Fibroblast of skin of left quadriceps (primary cell): Measurements from ENCODE around the gene FAM241B.

Experiments
- DNase-seq, 2 experiments: peaks; one replicate each; pipeline ENCODE4 v3.0.0-alpha.2; 2013; ENCODE audit warnings: low read depth in 2 of 2

FAM241B gene

GRCh38 chr10:69649786-69650550 lies 19.9 kb downstream of the FAM241B start:
- no peak for DNase-seq

DNA sequence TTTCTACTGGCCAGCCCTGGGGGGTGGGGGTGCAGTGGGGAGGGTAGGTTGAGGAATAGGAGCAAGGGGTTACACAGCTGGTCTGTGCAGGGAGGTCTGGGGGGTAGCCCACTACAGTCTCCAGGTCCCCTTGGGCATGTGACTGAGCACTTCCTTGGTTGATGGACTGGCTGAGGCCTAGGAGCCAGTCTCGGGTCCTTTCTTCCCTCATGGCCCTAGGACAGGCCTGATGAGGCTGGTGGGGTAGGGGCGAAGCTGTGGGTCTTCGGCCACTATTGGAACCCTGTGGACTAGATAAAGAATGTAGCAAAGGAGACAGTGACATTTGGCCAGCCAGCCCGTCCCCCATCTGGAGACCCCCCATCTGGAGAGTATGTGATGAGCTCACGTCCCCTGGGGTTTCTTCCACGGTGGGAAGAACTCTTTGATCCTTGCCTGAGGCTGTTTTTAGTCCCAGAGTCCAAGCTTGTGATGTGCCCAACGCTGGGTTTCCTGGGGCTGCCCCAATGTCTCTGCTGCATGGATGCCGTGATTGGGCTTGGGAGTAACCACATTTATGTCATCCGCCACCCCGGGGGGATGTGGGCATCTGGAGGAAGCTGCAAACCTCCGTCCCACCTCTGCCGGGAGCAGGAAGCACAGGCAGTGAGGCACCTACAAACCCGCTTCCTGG lies 20.7 kb downstream of the FAM241B start:
- no peak for DNase-seq

- DNase-seq: no peak
Measured at GRCh38 chr10:69651362-69651761, 21.3 kb downstream of the FAM241B start.

- no peak for DNase-seq
Measured at GRCh38 chr10:69652111-69652856, 22.2 kb downstream of the FAM241B start.

DNA sequence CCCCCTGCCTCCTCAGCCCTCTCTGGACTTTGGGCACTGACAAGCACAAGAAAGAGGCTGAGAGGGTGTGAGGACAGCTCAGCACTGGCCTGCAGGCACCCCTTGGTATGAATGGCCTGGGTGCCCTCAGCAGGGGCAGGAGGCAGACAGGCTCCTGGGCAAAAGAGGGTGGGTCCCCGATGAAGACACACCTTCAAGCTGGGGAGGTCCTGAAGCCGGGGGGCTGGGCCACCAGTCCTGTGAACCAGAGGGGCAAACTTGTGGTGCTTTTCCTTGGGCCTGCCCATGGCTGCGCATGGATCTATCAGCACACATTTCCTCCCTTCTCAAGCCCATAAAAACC lies 22.8 kb downstream of the FAM241B start:
- DNase-seq: no peak

DNA sequence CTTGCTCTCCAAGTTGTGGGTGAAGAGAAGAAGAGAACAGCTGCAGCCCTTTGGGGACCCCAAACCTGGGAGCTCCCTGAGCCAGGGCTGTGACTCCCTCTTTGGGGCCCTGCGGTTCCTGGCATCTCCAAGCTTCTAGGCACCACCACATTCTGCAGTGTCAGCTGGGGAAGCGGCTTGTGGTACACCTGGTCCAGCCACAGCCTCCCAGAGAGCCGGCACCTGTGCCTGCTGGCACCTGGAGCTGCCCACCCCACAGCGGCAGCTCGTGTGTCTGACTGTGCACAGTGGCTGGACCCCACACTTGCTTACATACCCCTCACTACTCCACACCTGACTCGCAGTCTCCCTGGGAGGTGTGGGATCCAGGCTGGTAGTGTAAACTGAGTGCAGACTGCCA lies 23.5 kb downstream of the FAM241B start:
- no peak for DNase-seq

- no peak for DNase-seq
Measured at GRCh38 chr10:69655124-69655867, 25.2 kb downstream of the FAM241B start.

GRCh38 chr10:69655868-69656555 lies 26.0 kb downstream of the FAM241B start:
- DNase-seq: no peak

DNA sequence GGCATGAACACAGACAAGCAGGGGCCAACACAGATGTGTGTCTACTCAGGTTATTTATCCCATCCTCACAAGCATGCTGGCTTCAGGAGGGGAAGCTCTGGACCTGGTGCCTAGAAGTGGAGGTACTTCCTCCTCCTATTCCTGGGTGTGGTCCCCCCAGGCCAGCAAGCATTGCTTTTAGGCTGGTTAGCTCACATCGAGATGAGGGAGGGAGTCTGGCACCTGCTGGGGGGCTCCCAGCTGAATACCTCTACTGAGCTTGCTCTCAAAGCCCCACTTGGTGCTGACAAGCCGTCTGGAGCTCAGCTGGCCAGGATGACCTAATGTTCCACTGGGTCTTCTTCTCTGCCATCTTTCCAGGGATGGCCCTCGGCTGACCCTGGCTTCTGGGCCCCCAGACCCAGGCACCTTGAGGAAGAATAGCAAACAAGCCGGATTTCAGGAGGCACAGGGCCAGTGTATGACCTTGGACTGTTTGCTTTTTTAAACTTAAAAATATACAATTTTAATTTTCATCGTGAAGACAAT lies 26.8 kb downstream of the FAM241B start:
- no peak for DNase-seq

- DNase-seq: no peak
Measured at GRCh38 chr10:69657430-69657829, 27.4 kb downstream of the FAM241B start.

DNA sequence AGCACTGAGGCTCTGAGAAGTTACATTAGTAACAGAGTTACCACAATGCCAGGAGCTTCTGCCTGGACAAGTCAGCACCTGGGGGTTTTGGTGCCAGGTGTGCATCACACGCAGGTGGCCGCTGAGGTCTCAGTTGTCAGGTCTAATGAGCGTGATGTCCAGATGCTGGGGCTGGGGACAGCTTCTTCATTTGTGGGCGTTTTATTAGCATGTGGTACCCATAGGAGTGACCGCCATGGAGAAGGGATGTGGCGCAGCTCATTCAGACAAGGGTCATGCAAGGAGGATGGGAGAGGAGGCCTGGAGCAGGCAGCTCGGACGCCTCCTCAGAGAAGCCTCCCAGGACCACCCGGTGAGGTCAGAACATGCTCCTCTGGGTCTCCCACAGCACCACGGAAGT lies 27.8 kb downstream of the FAM241B start:
- no peak for DNase-seq

DNA sequence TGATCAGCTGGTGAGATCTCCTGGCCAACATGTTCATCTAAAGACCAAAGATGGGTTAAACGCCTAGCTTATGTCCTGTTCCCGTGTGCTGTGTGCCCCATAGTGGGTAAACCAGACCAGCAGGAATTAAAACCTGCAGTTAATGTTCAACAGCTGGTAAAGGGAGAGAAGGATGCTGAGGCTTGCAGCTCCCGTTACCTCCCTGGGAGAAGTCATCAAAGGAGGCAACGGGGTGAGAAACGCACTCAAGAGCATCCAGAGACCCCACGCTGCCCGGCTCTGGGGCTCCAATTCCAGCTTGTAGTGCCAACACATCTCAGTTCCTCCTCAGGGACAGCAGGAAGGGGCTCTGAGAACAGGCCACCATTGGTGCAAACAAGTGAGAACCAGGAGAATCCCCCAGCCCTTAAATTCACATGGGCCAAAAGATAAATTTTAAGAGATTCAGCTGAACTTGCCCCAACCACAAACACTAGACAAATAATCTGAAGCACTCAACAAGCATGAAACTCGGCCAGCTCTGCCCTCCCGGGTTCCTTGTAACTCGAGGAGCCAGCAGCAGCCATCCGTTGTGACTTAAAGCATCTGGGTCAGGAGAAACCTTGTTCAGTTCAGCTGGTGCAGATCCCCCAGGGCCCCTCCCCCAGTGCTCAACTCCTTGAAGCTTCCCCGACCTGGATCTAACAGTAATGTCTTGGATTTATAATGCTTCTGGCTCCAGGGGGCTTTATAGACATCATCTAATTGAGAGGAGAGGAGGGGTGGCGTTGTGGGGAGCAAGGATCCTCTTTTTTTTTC lies 29.4 kb downstream of the FAM241B start:
- no peak for DNase-seq

DNA sequence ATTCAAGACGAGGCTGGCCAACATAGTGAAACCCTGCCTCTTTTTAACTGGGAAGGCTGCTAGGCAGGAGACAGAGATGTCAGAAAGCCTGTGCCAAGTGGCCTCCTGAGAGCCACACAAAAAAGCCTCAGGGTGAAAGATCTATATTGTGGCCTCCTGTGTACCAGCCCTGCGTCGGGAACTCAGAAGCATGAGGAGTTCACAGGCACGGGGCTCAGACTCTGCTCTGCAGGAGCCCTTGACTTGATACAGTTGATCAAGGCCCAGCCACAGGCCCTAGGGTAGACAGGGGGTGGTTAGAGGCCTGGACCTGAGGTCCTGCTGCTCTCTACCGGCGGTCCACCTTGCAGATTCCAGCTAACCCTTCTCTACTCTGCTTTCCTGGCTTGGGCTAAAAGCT lies 30.2 kb downstream of the FAM241B start:
- DNase-seq: no peak

DNA sequence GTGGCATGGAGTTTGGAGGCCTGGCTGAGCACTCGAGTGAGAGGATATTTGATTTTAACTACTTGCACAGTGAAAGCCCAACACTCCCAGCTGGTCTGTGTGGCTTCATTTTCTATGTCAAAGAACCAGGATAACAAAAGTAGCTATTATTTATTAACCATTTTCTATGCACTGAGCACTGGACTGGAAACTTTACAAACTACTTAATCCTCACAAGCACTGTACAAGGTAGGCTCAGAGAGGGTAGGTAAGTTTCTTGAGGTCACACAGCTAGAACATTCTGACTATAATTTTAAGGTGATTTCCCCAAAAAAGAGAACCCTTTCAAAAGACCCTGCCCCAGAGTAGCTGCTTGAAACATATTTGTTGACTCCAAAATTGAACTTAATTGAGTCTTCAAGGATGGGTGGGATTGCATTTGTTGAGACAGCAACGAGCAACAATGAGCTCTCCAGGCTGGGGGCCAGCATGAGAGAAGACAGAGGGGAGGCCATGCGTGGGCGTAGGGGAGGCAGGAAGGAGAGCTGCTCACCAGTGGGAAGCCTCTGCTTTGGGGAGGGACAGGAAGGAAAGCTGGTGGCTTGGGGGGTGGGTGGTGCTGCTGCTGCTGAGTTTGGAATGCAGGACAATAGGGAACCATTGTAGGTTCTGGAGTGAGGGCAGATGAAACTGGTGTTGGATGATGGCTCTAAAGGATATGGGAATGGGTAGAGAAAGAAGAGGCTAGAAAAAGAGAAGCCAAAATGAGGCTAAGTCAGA lies 31.5 kb downstream of the FAM241B start:
- no peak for DNase-seq

- no peak for DNase-seq
Measured at GRCh38 chr10:69662173-69662877, 32.3 kb downstream of the FAM241B start.

DNA sequence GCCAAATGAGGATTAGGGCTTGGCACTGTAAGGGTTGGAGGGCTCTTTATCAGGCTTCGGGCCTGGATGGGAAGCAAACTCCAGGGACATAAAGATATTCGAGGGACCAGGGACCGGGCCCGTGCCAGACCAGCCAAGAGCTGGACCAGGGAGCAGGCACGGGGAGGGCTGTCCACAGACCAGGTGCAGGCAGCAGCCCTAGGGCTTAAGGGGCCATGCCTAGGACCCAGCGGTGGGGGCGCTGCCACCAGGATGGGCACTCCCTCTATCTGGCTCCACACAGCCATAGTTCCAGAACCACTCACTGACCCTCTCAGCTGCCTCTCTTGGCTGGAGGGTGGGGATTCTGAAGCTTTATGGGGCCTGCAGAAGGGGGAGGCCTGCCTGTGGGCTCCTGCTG lies 32.9 kb downstream of the FAM241B start:
- DNase-seq: no peak

- DNase-seq: no peak
Measured at GRCh38 chr10:69663369-69663947, 33.4 kb downstream of the FAM241B start.

DNA sequence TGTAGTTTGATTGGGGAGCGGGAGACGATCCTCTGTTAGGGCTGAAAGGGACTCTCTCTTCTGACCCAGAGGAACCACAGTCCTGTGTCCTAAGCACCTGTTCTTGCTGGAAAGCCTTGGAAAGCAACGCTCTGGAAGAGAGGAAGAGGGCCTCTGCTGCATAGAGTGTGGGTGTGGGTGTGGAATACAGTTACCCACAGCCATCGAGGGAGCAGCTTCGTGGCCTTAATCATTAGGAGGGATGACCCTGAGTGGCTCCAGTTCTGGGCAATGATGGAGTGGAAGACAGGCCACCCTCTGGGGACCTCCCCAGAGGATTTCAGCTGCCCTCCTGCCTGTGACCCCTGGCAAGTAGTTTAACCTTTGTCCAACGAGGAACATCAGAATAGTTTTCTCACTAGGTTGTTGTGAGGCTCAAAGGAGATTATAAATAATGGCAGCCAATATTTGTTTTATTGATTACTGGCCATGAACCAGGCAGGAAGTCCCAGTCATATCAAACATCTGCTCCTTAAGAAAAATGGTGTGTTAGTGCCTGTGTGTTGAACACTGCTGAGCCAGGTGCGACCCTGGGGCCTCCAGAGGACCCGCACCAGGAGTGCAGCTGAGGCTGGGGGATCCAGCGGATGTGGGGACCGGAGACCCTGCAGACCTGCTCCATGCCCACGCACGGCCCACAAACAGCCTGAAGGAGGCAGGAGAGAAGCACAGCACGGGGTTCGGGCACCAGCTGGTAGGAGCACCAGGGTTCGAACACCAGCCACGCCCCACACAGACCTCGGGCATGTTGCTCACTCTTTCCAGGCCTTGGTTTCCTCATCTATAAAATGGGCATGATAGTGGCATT lies 35.6 kb downstream of the FAM241B start:
- no peak for DNase-seq
